GM21390 (cell line): Measurements from ENCODE around the gene ALDH4A1.

Experiments used
- ATAC-seq: cut with Tn5 transposase; IDR thresholded peaks from one replicate; pipeline ENCODE4 v1.9.1; 2021; ENCODE audit not compliant: unreplicated experiment

ALDH4A1 gene

GRCh38 chr1:18939398-18940302, 37.3 kb upstream of the ALDH4A1 start:
- ATAC-seq = no peak

GRCh38 chr1:18938707-18939070, 36.3 kb upstream of the ALDH4A1 start:
- no peak for ATAC-seq

GRCh38 chr1:18938008-18938706, 35.8 kb upstream of the ALDH4A1 start:
- ATAC-seq = no peak

- no peak for ATAC-seq
Measured at GRCh38 chr1:18937539-18937938, 35.2 kb upstream of the ALDH4A1 start.

- no peak for ATAC-seq
Measured at GRCh38 chr1:18936814-18937481, 34.6 kb upstream of the ALDH4A1 start.

- no peak for ATAC-seq
Measured at GRCh38 chr1:18936471-18936813, 34.1 kb upstream of the ALDH4A1 start.

GRCh38 chr1:18934205-18935000, 32.0 kb upstream of the ALDH4A1 start:
- no peak for ATAC-seq

- ATAC-seq = no peak
Measured at GRCh38 chr1:18932879-18933278, 30.5 kb upstream of the ALDH4A1 start.

GRCh38 chr1:18932387-18932786, 30.0 kb upstream of the ALDH4A1 start:
- no peak for ATAC-seq

GRCh38 chr1:18931730-18932129, 29.4 kb upstream of the ALDH4A1 start:
- ATAC-seq = no peak

- ATAC-seq = no peak
Measured at GRCh38 chr1:18929686-18930085, 27.3 kb upstream of the ALDH4A1 start.

GRCh38 chr1:18928985-18929384, 26.6 kb upstream of the ALDH4A1 start:
- no peak for ATAC-seq

- ATAC-seq = no peak
Measured at GRCh38 chr1:18928406-18928805, 26.1 kb upstream of the ALDH4A1 start.

GRCh38 chr1:18927654-18928272, 25.4 kb upstream of the ALDH4A1 start:
- ATAC-seq = peak; percentile 44

- peak; percentile 13 for ATAC-seq
Measured at GRCh38 chr1:18927082-18927653, 24.8 kb upstream of the ALDH4A1 start.

GRCh38 chr1:18926315-18927081, 24.1 kb upstream of the ALDH4A1 start:
- peak; percentile 66 for ATAC-seq

- ATAC-seq = no peak
Measured at GRCh38 chr1:18925279-18925678, 22.9 kb upstream of the ALDH4A1 start.

- ATAC-seq = no peak
Measured at GRCh38 chr1:18924221-18924691, 21.9 kb upstream of the ALDH4A1 start.

- ATAC-seq = no peak
Measured at GRCh38 chr1:18923756-18924211, 21.4 kb upstream of the ALDH4A1 start.
